Vagina (tissue), 2 donors: ENCODE data around the gene TBCD. TPM values are rescaled to one million over a fixed set of nuclear protein-coding genes. Genes with fewer than 3 reads are reported as not detected.

Source experiments
- DNase-seq, 2 donors: peaks; one replicate each; pipeline ENCODE4 v3.0.0-alpha.2; 2017; ENCODE audit errors: extremely low spot score in 2 of 2
- H3K27ac ChIP-seq: fragments of 200-600 bp; sonication (generic); one replicate; pipeline ENCODE4 v1.5.1; 2019
- H3K27me3 ChIP-seq: fragments of 200-600 bp; sonication (generic); one replicate; pipeline ENCODE4 v1.5.1; 2019
- H3K36me3 ChIP-seq, 2 donors: fragments of 200-600 bp; sonication (generic); one replicate each; pipeline ENCODE4 v1.5.1; 2017 to 2019
- H3K4me1 ChIP-seq: fragments of 200-600 bp; sonication (generic); one replicate; pipeline ENCODE4 v1.5.1; 2019
- H3K4me3 ChIP-seq, 2 donors: fragments of 200-600 bp; sonication (generic); 1 replicate in 1 of 2; 2 replicates in 1 of 2; pipeline ENCODE4 v1.5.1; 2016 to 2019
- H3K9me3 ChIP-seq: fragments of 200-600 bp; sonication (generic); one replicate; pipeline ENCODE4 v1.5.1; 2019
- POLR2A ChIP-seq, 2 donors: fragments of 450-650 bp; IDR thresholded peaks; one replicate each; pipeline ENCODE4 v1.6.1; 2017; ENCODE audit warnings: antibody characterized with exemption in 2 of 2, mild to moderate bottlenecking in 2 of 2, moderate library complexity in 2 of 2
- POLR2AphosphoS5 ChIP-seq, 2 donors: sonication (generic); formaldehyde crosslinking; IDR thresholded peaks; one replicate each; pipeline ENCODE4 v1.9.0; 2017; ENCODE audit warnings: antibody characterized with exemption in 2 of 2, mild to moderate bottlenecking in 2 of 2, low read depth in 1 of 2; ENCODE audit not compliant: insufficient read depth in 1 of 2
- intact Hi-C: fragments of 100-400 bp; cut with DNase I; formaldehyde crosslinking; loops from one replicate; pipeline ENCODE4 v1.15.1; 2023
- total RNA-seq: library from RNA; depleted of rRNA; stranded (reverse); fragments of >200 nt; gene quantifications from one replicate; pipeline ENCODE4 v1.2.3, GENCODE V29; 2016
- TF ChIP-seq, protein P1 (sequence below), 3 experiments: fragments of 450-650 bp in 2 of 3; fragments of 200-600 bp in 1 of 3; sonication (generic) in 1 of 3; IDR thresholded peaks; one replicate each; pipeline ENCODE4 v1.5.1; 2017 to 2019; ENCODE audit warnings: antibody characterized with exemption in 3 of 3, mild to moderate bottlenecking in 2 of 3, moderate library complexity in 2 of 3

TBCD gene
- total RNA-seq, 1 donor from 2014 or later: 79.3 TPM

DNA sequence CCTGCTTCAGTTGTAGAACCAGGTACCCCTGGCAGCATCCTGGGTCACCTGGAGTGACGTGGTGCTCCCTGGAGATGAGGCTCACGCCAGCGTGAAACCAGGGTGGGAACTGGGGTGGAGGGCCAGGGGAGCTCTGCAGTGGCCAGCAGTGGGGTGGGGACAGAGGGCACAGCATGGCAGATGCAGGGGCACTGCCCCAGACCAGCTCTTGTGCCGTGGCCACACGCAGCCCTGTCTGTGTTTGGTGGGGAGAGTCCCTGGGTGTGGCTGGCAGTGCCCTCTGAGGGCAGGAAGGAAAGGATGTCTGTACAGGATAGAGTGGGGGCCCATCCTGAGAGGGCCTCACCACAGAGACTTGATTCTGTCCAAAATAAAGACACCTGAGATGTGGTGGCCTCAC is 63.5 kb downstream of the TBCD start:
- TF ChIP-seq, protein P1, sequence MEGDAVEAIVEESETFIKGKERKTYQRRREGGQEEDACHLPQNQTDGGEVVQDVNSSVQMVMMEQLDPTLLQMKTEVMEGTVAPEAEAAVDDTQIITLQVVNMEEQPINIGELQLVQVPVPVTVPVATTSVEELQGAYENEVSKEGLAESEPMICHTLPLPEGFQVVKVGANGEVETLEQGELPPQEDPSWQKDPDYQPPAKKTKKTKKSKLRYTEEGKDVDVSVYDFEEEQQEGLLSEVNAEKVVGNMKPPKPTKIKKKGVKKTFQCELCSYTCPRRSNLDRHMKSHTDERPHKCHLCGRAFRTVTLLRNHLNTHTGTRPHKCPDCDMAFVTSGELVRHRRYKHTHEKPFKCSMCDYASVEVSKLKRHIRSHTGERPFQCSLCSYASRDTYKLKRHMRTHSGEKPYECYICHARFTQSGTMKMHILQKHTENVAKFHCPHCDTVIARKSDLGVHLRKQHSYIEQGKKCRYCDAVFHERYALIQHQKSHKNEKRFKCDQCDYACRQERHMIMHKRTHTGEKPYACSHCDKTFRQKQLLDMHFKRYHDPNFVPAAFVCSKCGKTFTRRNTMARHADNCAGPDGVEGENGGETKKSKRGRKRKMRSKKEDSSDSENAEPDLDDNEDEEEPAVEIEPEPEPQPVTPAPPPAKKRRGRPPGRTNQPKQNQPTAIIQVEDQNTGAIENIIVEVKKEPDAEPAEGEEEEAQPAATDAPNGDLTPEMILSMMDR (IDR thresholded peaks at IDR 0.05): no peak
- TF ChIP-seq POLR2A (IDR thresholded peaks at IDR 0.05): no peak
- no peak for TF ChIP-seq POLR2AphosphoS5 (IDR thresholded peaks at IDR 0.05; ENCODE audit: insufficient read depth in 1 of 2, low read depth in 1 of 2)
- no peaks in the 10 kb centered on the region for H3K9me3 ChIP-seq
- H3K27me3 ChIP-seq: no peaks in the 10 kb centered on the region
- H3K36me3 ChIP-seq: peaks cover 0 to 30% of the 10 kb centered on the region in 2 donors
- DNase-seq: no peak
- H3K27ac ChIP-seq: no peak overlapping the region
- intact Hi-C loops: no loop called here
- no peak overlapping the region for H3K4me3 ChIP-seq
- no peaks in the 10 kb centered on the region for H3K4me1 ChIP-seq

DNA sequence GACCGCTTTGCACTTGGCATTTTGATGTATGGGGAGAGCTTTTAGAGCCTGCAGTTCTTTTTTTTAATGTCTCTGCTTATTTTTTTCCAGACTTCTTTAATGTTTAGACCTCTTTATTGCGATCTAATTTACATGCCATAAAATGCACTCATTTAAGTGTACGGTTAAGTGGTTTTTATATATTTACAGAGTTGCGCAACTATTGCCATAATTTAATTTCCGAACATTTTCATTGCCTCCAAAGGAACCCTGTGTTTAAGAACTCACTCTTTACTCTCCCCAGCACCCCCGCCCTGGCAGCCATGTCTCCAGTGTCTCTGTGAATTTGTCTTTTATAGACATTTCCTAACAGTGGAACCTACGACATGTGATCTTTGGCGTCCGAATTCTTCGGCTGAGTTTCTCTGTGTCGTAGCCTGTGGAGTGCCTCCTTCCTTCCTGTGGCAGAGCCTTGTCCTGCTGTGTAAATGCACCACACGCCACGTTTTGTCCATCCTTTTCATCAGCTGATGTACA is 64.0 kb downstream of the TBCD start:
- DNase-seq: no peak
- Histone ChIP-seq H3K4me1 (no peaks in the 10 kb centered on the region), H3K4me3 (no peak overlapping the region), H3K27me3 (no peaks in the 10 kb centered on the region), H3K27ac (no peak overlapping the region), H3K9me3 (no peaks in the 10 kb centered on the region), H3K36me3 (peaks cover 0 to 30% of the 10 kb centered on the region in 2 donors)
- TF ChIP-seq POLR2A (IDR thresholded peaks at IDR 0.05) (no peak), POLR2AphosphoS5 (IDR thresholded peaks at IDR 0.05; ENCODE audit: insufficient read depth in 1 of 2, low read depth in 1 of 2) (no peak)
- TF ChIP-seq, protein P1 (IDR thresholded peaks at IDR 0.05): no peak
- intact Hi-C loops: no loop called here

DNA sequence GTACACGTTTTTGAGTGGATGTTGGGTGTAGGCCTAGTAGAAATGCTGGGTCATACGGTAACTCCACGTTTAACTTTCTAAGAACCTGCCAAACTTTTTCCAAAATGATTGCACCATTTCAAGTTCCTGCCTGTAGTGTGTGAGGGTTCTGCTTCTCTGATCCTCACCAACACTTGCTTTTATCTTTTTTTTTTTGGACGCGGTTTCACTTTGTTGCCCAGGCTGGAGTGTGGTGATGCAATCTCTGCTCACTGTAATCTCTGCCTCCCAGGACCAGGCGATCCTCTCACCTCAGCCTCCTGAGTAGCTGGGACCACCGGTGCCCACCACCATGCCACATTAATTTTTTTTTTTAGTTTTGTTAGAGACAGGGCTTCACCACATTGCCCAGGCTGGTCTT is 64.5 kb downstream of the TBCD start:
- H3K4me1 ChIP-seq: no peaks in the 10 kb centered on the region
- peaks cover 0 to 26% of the 10 kb centered on the region in 2 donors for H3K36me3 ChIP-seq
- no peaks in the 10 kb centered on the region for H3K9me3 ChIP-seq
- no peaks in the 10 kb centered on the region for H3K27me3 ChIP-seq
- TF ChIP-seq POLR2AphosphoS5 (IDR thresholded peaks at IDR 0.05; ENCODE audit: insufficient read depth in 1 of 2, low read depth in 1 of 2) (no peak), POLR2A (IDR thresholded peaks at IDR 0.05) (no peak)
- TF ChIP-seq, protein P1 (IDR thresholded peaks at IDR 0.05): no peak
- DNase-seq: no peak
- intact Hi-C loops: no loop called here
- no peak overlapping the region for H3K27ac ChIP-seq
- H3K4me3 ChIP-seq: no peak overlapping the region

DNA sequence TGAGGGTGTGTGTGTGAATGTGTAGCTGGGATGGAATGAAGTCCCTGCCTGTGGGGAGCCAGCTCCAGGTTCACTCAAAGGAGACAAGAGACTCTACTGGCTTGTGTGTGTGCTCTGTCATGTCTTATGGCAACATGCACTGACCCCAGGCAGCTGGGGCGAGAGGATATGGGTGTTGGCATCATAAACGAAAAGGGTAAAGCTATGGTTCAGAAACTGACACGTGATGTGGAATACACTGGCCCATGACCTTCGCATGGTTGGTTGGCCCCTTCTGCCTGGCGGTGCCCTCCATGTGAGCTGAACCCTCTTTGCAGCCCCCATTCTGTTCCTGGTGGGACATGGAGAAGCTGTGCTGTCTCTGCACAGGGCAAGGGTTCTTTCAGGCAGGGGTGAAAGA is 66.1 kb downstream of the TBCD start:
- peaks cover 0 to 21% of the 10 kb centered on the region in 2 donors for H3K36me3 ChIP-seq
- no peak for DNase-seq
- intact Hi-C loops: no loop called here
- TF ChIP-seq, protein P1 (IDR thresholded peaks at IDR 0.05): no peak
- no peak for TF ChIP-seq POLR2A (IDR thresholded peaks at IDR 0.05)
- TF ChIP-seq POLR2AphosphoS5 (IDR thresholded peaks at IDR 0.05; ENCODE audit: insufficient read depth in 1 of 2, low read depth in 1 of 2): no peak
- H3K27ac ChIP-seq: no peak overlapping the region
- H3K4me1 ChIP-seq: no peaks in the 10 kb centered on the region
- no peak overlapping the region for H3K4me3 ChIP-seq
- no peaks in the 10 kb centered on the region for H3K9me3 ChIP-seq
- H3K27me3 ChIP-seq: no peaks in the 10 kb centered on the region

DNA sequence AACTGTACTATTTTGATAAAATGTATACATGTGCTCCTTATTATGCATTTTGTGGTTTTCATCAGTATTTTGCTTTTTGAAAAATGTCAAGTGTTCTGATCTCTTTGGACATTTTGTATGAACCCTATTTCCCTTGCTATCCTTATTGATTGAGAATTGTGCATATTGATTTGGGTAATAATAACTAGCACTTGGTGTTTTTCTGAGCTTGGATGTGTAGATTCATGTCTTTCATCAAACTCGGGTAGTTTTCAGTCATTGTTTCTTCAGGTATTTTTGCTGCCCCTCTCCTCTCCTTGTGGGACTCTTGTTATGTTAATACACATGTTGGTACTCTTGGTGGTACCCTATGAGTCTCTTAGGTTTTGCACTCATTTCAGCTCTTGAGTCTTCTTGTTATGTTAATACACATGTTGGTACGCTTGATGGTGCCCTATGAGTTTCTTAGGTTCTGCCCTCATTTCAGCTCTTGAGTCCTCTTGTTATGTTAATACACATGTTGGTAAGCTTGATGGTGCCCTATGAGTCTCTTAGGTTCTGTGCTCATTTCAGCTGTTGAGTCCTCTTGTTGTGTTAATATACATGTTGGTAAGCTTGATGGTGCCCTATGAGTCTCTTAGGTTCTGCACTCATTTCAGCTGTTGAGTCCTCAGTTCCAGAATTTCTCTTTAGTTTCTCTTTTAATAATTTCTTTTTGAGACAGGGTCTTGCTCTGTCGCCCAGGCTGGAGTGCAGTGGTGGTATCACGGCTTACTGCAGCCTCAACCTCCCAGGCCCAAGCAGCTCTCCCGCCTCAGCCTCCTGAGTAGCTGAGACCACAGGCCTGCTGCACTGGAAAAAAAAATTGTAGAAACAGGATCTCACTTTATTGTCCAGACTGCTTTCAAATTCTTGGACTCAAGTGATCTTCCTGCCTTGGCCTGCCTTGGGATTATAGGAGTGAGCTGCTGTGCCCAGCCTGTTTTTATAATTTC is 68.7 kb downstream of the TBCD start:
- Histone ChIP-seq H3K4me1 (no peaks in the 10 kb centered on the region), H3K4me3 (no peak overlapping the region), H3K9me3 (no peaks in the 10 kb centered on the region), H3K36me3 (peaks cover 0 to 12% of the 10 kb centered on the region in 2 donors), H3K27ac (no peak overlapping the region), H3K27me3 (no peaks in the 10 kb centered on the region)
- no peak for TF ChIP-seq POLR2AphosphoS5 (IDR thresholded peaks at IDR 0.05; ENCODE audit: insufficient read depth in 1 of 2, low read depth in 1 of 2)
- TF ChIP-seq, protein P1 (IDR thresholded peaks at IDR 0.05): no peak
- no peak for TF ChIP-seq POLR2A (IDR thresholded peaks at IDR 0.05)
- no peak for DNase-seq
- intact Hi-C loops: no loop called here
